Fibroblast of upper back skin (primary cell): ENCODE measurements around the gene NADSYN1.

ENCODE experiments used
- DNase-seq: peaks from one replicate; pipeline ENCODE4 v3.0.0-alpha.2; 2013

Gene NADSYN1

GRCh38 chr11:71452199-71453036, 585 bp upstream of the NADSYN1 start:
- no peak for DNase-seq

GRCh38 chr11:71453918-71454304, 908 bp downstream of the NADSYN1 start:
- DNase-seq: no peak

- no peak for DNase-seq
These were observed 1.6 kb downstream of the NADSYN1 start for GRCh38 chr11:71454470-71455113.

GRCh38 chr11:71456294-71456693, 3.3 kb downstream of the NADSYN1 start:
- DNase-seq: no peak

- DNase-seq: no peak
These were observed 3.8 kb downstream of the NADSYN1 start for GRCh38 chr11:71456831-71457230.

- no peak for DNase-seq
These were observed 5.4 kb downstream of the NADSYN1 start for GRCh38 chr11:71458146-71459070.

- DNase-seq: no peak
These were observed 6.2 kb downstream of the NADSYN1 start for GRCh38 chr11:71459076-71459766.

- no peak for DNase-seq
These were observed 6.8 kb downstream of the NADSYN1 start for GRCh38 chr11:71459767-71460320.

- no peak for DNase-seq
These were observed 8.7 kb downstream of the NADSYN1 start for GRCh38 chr11:71461696-71462095.

- no peak for DNase-seq
These were observed 9.7 kb downstream of the NADSYN1 start for GRCh38 chr11:71462726-71463125.

GRCh38 chr11:71463331-71464211, 10.6 kb downstream of the NADSYN1 start:
- DNase-seq: no peak

GRCh38 chr11:71465054-71465453, 12.1 kb downstream of the NADSYN1 start:
- no peak for DNase-seq

- no peak for DNase-seq
These were observed 13.4 kb downstream of the NADSYN1 start for GRCh38 chr11:71466358-71466757.

GRCh38 chr11:71467164-71467563, 14.2 kb downstream of the NADSYN1 start:
- DNase-seq: no peak

GRCh38 chr11:71470946-71471345, 17.9 kb downstream of the NADSYN1 start:
- DNase-seq: no peak

GRCh38 chr11:71472357-71472885, 19.4 kb downstream of the NADSYN1 start:
- DNase-seq: no peak

GRCh38 chr11:71472941-71473792, 20.2 kb downstream of the NADSYN1 start:
- no peak for DNase-seq

GRCh38 chr11:71473793-71474080, 20.7 kb downstream of the NADSYN1 start:
- DNase-seq: no peak

- DNase-seq: no peak
These were observed 21.3 kb downstream of the NADSYN1 start for GRCh38 chr11:71474141-71474770.
